CD4-positive, alpha-beta T cell (primary cell): ENCODE measurements around the gene FARP1. TPM values are rescaled to one million over a fixed set of nuclear protein-coding genes. Genes with fewer than 3 reads are reported as not detected.

ENCODE experiments used
- ATAC-seq: fragments of 200-7000 bp; cut with Tn5 transposase; one replicate; pipeline ENCODE4 v1.10.0; 2022; ENCODE audit warnings: mild to moderate bottlenecking; ENCODE audit not compliant: poor library complexity
- CTCF ChIA-PET: fragments of 350-600 bp; sonication (Branson Sonifier 250); formaldehyde crosslinking; loops from one replicate; lab custom pipeline; 2021; ENCODE audit warnings: antibody characterized with exemption, inconsistent platforms; lab: Charles Lee
- POLR2A ChIA-PET: fragments of 350-600 bp; sonication (Branson Sonifier 250); formaldehyde crosslinking; loops from one replicate; lab custom pipeline; 2021; ENCODE audit warnings: antibody characterized with exemption, inconsistent platforms; lab: Charles Lee
- DNase-seq, 14 experiments: peaks; one replicate each; pipeline ENCODE4 v3.0.0-alpha.2; 2013 to 2020; ENCODE audit warnings: mixed read lengths in 2 of 14
- H3K27ac ChIP-seq, 2 donors: one replicate each; pipeline versions ENCODE4 v1.5.1 to v1.7.0; 2013; ENCODE audit warnings: low read length in 2 of 2, low read depth in 1 of 2, mild to moderate bottlenecking in 1 of 2
- H3K27me3 ChIP-seq, 2 experiments: 1 replicate in 1 of 2; 2 replicates in 1 of 2; pipeline versions ENCODE4 v1.6.1 to v1.7.0; 2013; ENCODE audit warnings: low read length in 2 of 2, control low read depth in 1 of 2, mild to moderate bottlenecking in 1 of 2, moderate library complexity in 1 of 2; ENCODE audit not compliant: insufficient read depth in 2 of 2, control insufficient read depth in 1 of 2
- H3K36me3 ChIP-seq: one replicate; pipeline ENCODE4 v1.6.1; 2013; ENCODE audit warnings: low read length, control low read depth; ENCODE audit not compliant: insufficient read depth
- H3K4me1 ChIP-seq: one replicate; pipeline ENCODE4 v1.6.1; 2013; ENCODE audit warnings: low read length, control low read depth; ENCODE audit not compliant: insufficient read depth
- H3K4me3 ChIP-seq: one replicate; pipeline ENCODE4 v1.5.1; 2013; ENCODE audit warnings: mild to moderate bottlenecking, low read length, moderate library complexity
- H3K9me3 ChIP-seq, 2 experiments: 1 replicate in 1 of 2; 2 replicates in 1 of 2; pipeline versions ENCODE4 v1.6.1 to v1.7.0; 2013; ENCODE audit warnings: low read length in 2 of 2, mild to moderate bottlenecking in 2 of 2, control low read depth in 1 of 2, moderate library complexity in 1 of 2; ENCODE audit not compliant: control insufficient read depth in 1 of 2, insufficient read depth in 1 of 2
- H3K27ac Mint-ChIP-seq: one replicate; pipeline ENCODE4 v1.8.0; 2020; ENCODE audit warnings: mixed read lengths
- H3K27me3 Mint-ChIP-seq: one replicate; pipeline ENCODE4 v1.8.0; 2021; ENCODE audit warnings: mixed read lengths
- H3K36me3 Mint-ChIP-seq: one replicate; pipeline ENCODE4 v1.8.0; 2021; ENCODE audit warnings: low read depth, mixed read lengths
- H3K4me1 Mint-ChIP-seq: one replicate; pipeline ENCODE4 v1.8.0; 2021; ENCODE audit warnings: low read depth, mixed read lengths
- H3K4me3 Mint-ChIP-seq: one replicate; pipeline ENCODE4 v1.8.0; 2020; ENCODE audit warnings: mild to moderate bottlenecking, mixed read lengths
- H3K9me3 Mint-ChIP-seq: one replicate; pipeline ENCODE4 v1.8.0; 2020; ENCODE audit warnings: mixed read lengths
- intact Hi-C, 2 experiments: fragments of 100-400 bp; cut with DNase I in 1 of 2; cut with micrococcal nuclease in 1 of 2; formaldehyde crosslinking; loops; one replicate each; pipeline versions ENCODE4 v1.15.1 to v1.9.0; 2023 to 2025; cut with DNase I, micrococcal nuclease
- total RNA-seq, 174 experiments: library from RNA in 2 of 174; stranded (reverse) in 2 of 174; gene quantifications; one replicate each; pipeline ENCODE4 v1.2.3 and lab custom pipeline; 2021 to 2026
- TF ChIP-seq, protein P1 (sequence below): fragments of 200-600 bp; IDR thresholded peaks from one replicate; pipeline ENCODE4 v1.8.0; 2022; ENCODE audit warnings: antibody characterized with exemption, mild to moderate bottlenecking

Gene FARP1
- total RNA-seq, 2 experiments from 2014 or later, result 0.30 TPM; not detected in 1

DNA sequence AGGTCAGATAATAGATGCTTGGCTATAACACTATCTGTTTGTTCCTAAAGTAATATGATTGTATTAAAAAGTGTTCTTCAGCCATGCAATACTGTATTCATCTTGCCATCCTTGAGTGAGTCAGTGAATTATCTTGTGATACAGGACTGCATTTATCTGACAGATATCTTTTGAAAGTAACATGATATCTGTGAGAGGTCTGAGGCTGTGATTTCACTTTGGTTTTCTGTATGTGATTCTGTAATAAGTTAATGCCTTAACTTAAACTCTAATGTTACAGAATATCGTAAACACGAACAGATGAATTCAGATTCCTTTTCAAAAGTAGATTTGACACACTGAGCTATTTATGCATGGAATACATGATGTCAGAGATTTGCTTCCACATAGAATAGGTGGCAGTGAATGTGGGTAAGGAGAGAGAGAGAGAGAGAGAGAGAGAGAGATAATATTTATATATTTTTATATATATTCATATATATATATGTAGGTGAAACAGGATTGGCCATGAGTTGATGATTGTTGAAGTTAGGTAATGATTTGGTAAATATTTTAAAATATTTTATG is 132.1 kb downstream of the FARP1 start:
- Histone ChIP-seq H3K9me3 (peaks cover 0 to 7% of the 10 kb centered on the region in 2 experiments), H3K27me3 (peaks cover 0 to 5% of the 10 kb centered on the region in 2 experiments), H3K4me3 (no peak overlapping the region), H3K27ac (no peak overlapping the region), H3K36me3 (no peaks in the 10 kb centered on the region), H3K4me1 (no peaks in the 10 kb centered on the region)
- ChIA-PET POLR2A (no interaction called here), CTCF (interaction anchor here (0.6 kb wide), 1 partner anchor 108 kb away, joined by 3 read pairs; no protein-coding TSS in a partner anchor)
- intact Hi-C loops, result no loop called here
- no peak overlapping the region for H3K4me3 Mint-ChIP-seq
- no peaks in the 10 kb centered on the region for H3K9me3 Mint-ChIP-seq
- DNase-seq (no peak), ATAC-seq (no peak)
- no peak overlapping the region for H3K27ac Mint-ChIP-seq
- TF ChIP-seq, protein P1, sequence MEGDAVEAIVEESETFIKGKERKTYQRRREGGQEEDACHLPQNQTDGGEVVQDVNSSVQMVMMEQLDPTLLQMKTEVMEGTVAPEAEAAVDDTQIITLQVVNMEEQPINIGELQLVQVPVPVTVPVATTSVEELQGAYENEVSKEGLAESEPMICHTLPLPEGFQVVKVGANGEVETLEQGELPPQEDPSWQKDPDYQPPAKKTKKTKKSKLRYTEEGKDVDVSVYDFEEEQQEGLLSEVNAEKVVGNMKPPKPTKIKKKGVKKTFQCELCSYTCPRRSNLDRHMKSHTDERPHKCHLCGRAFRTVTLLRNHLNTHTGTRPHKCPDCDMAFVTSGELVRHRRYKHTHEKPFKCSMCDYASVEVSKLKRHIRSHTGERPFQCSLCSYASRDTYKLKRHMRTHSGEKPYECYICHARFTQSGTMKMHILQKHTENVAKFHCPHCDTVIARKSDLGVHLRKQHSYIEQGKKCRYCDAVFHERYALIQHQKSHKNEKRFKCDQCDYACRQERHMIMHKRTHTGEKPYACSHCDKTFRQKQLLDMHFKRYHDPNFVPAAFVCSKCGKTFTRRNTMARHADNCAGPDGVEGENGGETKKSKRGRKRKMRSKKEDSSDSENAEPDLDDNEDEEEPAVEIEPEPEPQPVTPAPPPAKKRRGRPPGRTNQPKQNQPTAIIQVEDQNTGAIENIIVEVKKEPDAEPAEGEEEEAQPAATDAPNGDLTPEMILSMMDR, result no peak
- no peaks in the 10 kb centered on the region for H3K4me1 Mint-ChIP-seq
- H3K27me3 Mint-ChIP-seq, result peaks cover 9% of the 10 kb centered on the region
- H3K36me3 Mint-ChIP-seq, result no peaks in the 10 kb centered on the region

DNA sequence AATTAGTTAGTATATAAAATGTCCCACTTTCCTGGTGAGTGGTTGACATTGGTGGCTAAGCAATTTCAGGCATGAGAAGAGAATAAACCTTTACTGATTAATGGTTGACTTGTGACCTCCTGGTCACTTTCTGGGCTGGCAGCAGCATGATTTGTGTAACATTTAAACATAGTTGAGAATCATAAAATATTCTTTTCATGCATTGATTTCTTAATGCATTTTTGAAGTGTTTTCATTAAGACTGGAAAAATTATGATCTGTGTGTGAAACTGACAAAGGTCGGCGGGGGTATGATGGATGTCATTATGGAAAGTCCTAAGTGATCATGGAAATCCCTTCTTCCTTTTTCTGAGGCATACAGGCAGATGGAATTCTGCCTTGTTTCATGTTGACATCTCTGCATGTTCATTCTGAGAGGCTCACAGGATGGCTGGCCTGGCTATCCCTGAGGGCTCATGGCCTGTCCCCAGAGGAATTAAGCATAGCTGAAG is 132.8 kb downstream of the FARP1 start:
- ChIA-PET CTCF (interaction anchor here (0.6 kb wide), 1 partner anchor 107 kb away, joined by 3 read pairs; no protein-coding TSS in a partner anchor), POLR2A (no interaction called here)
- no peaks in the 10 kb centered on the region for H3K36me3 Mint-ChIP-seq
- Histone ChIP-seq H3K27me3 (peaks cover 0 to 5% of the 10 kb centered on the region in 2 experiments), H3K36me3 (no peaks in the 10 kb centered on the region), H3K27ac (no peak overlapping the region), H3K9me3 (peaks cover 0 to 7% of the 10 kb centered on the region in 2 experiments), H3K4me3 (no peak overlapping the region), H3K4me1 (no peaks in the 10 kb centered on the region)
- H3K27ac Mint-ChIP-seq, result no peak overlapping the region
- peaks cover 15% of the 10 kb centered on the region for H3K27me3 Mint-ChIP-seq
- DNase-seq, result no peak
- no peaks in the 10 kb centered on the region for H3K4me1 Mint-ChIP-seq
- no peak overlapping the region for H3K4me3 Mint-ChIP-seq
- H3K9me3 Mint-ChIP-seq, result no peaks in the 10 kb centered on the region
- no peak for ATAC-seq
- intact Hi-C loops, result no loop called here
- TF ChIP-seq, protein P1, result no peak

DNA sequence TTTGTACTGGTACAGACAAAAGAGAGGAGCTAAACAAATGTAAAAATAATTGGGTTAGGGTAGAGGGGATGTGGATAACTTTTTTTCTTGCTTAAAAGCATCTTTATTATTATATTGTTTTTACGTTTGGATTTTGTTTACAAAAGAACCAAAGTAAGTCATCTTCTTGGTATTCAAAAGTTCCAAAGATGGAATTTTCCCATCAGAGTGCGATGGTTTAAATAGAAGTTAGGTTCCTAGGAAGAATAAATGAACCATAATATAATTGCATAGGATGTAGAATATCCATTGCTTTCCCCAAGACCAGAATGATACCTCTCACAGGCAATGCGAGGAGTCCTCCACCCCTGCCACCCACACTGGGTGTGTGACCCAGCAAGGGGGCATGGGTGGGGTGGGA is 133.6 kb downstream of the FARP1 start:
- Mint-ChIP-seq H3K36me3 (no peaks in the 10 kb centered on the region), H3K4me3 (no peak overlapping the region), H3K9me3 (no peaks in the 10 kb centered on the region), H3K27me3 (peaks cover 15% of the 10 kb centered on the region), H3K27ac (no peak overlapping the region), H3K4me1 (no peaks in the 10 kb centered on the region)
- Histone ChIP-seq H3K9me3 (peaks cover 0 to 7% of the 10 kb centered on the region in 2 experiments), H3K27me3 (peaks cover 0 to 5% of the 10 kb centered on the region in 2 experiments), H3K4me3 (no peak overlapping the region), H3K4me1 (no peaks in the 10 kb centered on the region), H3K27ac (no peak overlapping the region), H3K36me3 (no peaks in the 10 kb centered on the region)
- intact Hi-C loops, result no loop called here
- ChIA-PET POLR2A (no interaction called here), CTCF (no interaction called here)
- TF ChIP-seq, protein P1, result no peak
- no peak for ATAC-seq
- DNase-seq, result no peak
